GM19023 (cell line): ENCODE results near the gene RXFP1.

Experiments used
- ATAC-seq: cut with Tn5 transposase; IDR thresholded peaks from one replicate; pipeline ENCODE4 v1.9.1; 2021; ENCODE audit warnings: mild to moderate bottlenecking, moderate library complexity; ENCODE audit not compliant: unreplicated experiment

The RXFP1 gene

DNA sequence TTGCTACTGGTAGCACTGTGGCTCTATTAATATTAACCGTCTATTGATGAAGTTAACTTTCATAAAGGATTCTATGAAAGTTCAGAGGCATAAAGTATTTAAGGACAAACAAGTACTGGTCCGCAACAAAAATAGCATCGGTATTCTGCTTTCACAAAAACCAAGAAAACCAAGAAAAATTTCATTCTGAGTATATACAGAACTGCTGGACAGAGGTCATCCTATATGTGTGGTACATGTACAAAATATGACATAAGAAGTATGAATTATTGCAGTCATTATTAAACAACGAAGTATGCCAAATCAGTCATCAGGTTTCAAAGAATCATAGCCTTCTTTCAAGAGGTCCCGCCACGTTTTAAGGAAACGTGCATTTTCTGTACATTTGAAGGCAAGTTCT is 147.6 kb downstream of the RXFP1 start:
- ATAC-seq = no peak

DNA sequence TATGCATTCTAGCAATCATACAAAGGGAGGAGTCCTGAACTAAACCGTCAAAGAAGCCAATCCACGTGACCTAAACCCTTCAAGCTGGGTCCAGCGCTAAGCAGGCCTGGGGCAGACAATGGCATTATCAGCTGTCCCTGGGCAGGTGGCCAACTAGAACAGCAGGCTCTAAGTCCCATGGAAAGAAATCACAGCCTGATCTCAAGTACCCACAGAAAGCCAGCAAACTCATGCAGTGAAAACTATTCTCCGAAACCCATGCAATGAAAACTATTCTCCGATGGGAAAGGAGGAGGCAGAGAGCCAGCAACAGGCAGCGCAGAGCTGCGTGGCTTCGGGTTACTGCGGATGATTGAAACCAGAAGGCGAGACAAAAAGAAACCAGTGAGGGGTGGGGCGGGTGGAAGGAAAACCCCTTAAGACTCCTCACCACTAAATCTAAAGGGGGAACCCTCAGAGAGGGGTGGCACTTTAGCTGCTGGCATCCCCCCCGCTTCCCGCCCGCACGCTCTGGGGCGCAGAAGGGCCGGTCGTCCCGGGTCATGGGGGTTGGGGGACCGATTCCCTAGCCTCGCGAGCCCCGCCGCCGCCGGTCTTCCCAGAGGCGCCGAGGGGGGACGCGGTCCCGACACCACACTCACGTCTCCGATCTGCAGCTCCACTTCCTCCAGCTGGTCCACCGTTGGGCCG is 149.4 kb downstream of the RXFP1 start:
- ATAC-seq = peak; percentile 26

DNA sequence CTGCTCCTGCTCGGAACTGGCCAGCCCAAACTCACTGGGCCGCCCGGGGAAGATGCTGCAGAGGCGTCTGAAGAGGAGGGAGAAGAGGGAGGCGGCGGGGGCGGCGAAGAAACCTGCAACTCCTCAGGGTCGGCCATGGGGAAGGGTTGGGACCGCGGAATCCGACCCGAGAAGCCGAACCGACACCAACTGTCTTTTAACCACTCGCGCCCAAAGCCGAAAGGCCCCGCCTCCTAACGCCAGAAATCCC is 149.9 kb downstream of the RXFP1 start, which contains the start of gene C4orf46:
Gene C4orf46, minus strand, starts transcription at position 223 of the 250 bp plus-strand sequence. Its CDS starts 86 bp downstream, at position 137.
- no peak for ATAC-seq

DNA sequence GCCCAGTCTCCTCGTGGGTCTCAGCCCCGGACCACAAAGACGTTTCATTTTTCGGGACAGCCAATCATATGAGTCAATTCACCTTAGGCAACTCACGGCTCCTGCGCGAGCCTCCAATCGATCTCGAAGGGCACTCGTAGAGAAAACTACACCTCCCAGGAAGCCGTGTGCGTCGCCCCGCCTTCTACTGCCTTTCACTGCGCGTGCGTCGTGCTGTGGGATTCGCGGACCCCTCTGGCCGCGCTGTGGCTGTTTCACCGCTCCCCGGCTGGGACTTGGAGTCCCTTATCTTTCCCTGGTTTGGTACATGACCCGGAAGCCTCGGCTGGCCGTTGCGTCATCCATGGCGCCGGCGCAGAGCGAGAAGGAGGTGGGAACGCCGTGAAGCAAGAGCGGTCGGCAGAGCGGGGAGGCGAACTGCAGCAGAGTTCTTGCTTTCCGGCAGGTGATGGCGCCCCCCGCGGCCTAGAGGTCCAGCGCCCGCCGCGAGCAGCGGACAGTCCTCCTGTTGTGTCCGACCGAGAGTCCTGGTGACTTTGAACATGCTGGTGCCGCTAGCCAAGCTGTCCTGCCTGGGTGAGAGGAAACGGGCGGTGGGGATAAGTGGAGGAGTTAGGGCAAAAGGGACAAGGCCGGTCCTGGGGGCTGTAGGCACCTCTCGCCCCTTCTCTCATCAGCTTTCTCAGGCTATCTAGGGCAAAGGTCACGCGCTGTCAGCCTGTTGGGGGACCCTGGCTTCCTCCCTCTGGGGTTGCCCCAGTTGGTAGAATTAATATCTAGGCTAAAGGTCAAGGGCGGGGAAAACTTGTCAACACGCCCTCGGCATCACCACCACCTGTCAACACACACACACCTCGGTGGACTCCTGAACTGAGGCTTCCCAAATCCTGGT is 150.5 kb downstream of the RXFP1 start, which contains the start of gene ETFDH:
Gene ETFDH, plus strand, starts transcription at position 382 of the 892 bp plus-strand sequence. Its CDS starts 161 bp downstream, at position 543.
- peak; percentile 84 for ATAC-seq

DNA sequence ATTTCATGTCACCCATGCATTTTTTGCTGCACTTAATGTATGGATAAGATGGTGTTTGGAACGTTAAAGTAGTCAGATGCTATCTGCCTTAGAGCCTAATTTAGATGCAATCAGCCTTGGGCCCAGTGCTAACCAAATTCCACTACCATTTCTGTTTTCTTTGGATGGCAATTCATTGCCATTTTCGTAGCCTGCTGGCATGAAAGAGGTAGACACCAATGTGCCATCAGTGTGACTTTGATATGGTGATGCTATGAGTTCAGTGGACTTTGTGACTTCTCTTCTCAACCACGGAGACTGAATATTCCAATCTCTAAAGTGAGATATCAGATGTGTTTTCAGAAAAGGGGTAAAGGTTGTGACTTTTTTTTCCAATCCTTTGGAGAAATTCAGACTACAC is 152.0 kb downstream of the RXFP1 start:
- no peak for ATAC-seq

DNA sequence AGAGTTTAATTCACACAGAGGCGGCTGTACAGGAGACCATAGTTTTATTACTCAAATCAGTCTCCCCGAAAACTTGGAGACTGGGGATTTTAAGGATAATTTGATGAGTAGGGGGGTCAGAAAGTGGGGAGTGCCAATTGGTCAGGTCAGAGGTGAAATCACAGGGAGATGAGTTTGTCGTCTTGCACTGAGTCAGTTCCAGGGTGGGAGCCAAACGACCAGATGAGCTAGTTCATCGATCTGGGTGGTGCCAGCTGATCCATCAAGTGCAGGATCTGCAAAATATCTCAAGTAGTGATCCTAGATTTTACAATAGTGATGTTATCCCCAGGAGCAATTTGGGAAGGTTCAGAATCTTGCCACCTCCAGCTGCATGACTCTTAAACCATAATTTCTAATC is 154.4 kb downstream of the RXFP1 start:
- ATAC-seq = no peak

DNA sequence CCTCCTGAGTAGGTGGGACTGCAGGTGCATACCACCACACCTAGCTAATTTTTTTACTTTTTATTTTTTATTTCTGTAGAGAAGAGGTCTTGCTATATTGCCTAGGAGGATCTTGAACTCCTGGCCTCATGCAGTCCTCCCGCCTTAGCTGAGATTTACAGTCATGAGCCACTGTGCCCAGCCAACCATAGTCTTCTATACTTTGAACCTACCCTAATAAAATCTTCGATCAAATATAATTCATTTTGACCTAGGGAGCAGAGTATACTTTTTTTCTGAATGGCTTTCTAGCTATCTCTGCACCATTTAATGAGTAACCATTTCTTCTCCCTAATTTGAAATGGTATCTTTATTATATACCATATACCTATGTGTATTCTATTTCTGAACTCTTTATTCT is 157.1 kb downstream of the RXFP1 start:
- no peak for ATAC-seq

DNA sequence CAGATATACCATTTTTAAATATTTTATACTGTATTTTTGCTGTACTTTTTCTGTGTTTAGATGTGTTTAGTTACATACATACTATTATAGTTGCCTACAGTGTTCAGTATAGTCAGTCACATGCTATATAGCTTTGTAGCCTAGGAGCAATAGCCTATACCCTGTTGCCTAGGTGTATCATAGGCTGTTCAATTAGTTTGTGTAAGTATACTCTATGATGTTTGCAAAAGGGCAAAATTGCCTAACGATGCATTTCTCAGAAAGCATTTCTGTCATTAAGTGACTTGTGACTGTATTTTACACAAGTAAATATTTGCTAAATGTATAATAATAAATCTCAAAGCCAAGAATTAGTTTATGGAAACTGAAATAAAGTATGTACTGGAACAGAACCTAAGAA is 159.9 kb downstream of the RXFP1 start:
- ATAC-seq = no peak

DNA sequence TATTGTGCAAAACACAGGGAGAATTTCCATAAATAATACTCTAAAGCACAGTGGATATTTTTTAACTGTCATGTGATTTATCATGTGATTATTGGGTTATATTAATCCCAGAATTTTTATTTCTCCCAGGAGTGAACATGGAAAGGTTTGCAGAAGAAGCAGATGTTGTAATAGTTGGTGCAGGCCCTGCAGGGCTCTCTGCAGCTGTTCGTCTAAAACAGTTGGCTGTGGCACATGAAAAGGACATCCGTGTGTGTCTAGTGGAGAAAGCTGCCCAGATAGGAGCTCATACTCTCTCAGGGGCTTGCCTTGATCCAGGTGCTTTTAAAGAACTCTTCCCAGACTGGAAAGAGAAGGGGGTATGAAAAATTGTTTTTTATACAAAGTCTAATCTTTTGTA is 160.4 kb downstream of the RXFP1 start:
- no peak for ATAC-seq

DNA sequence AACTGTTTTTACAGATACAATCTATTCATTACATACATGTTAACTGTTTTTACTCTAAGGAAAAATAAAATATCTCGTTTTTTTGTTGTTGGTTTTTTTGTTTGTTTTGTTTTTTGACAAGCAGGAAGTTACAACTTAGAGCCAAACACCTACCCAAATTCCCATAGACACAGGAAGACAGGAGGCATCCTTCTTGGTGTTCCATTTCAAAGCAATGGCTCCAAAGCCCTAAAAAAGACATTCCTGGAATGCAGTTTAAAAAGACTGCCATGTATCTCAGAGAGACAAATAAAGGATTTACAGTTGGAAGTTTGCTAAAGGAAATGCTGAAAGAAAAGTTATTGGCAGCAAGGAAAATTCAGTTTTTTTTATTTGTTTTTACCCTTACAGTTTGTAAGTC is 167.1 kb downstream of the RXFP1 start:
- ATAC-seq = no peak
